ENCODE data around the gene TAF15. TPM values are rescaled to one million over a fixed set of nuclear protein-coding genes. Genes with fewer than 3 reads are reported as not detected.

Gene TAF15
- total RNA-seq, 2 experiments from 2014 or later = 114 to 119 TPM

- intact Hi-C loops (cut with DNase I, micrococcal nuclease) = loop anchor here in 1 of 2 experiments (10.0 kb wide), 1 partner anchor 379 kb away; no protein-coding TSS in a partner anchor
- TF ChIP-seq, protein P1, sequence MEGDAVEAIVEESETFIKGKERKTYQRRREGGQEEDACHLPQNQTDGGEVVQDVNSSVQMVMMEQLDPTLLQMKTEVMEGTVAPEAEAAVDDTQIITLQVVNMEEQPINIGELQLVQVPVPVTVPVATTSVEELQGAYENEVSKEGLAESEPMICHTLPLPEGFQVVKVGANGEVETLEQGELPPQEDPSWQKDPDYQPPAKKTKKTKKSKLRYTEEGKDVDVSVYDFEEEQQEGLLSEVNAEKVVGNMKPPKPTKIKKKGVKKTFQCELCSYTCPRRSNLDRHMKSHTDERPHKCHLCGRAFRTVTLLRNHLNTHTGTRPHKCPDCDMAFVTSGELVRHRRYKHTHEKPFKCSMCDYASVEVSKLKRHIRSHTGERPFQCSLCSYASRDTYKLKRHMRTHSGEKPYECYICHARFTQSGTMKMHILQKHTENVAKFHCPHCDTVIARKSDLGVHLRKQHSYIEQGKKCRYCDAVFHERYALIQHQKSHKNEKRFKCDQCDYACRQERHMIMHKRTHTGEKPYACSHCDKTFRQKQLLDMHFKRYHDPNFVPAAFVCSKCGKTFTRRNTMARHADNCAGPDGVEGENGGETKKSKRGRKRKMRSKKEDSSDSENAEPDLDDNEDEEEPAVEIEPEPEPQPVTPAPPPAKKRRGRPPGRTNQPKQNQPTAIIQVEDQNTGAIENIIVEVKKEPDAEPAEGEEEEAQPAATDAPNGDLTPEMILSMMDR (IDR thresholded peaks at IDR 0.05) = no peak
These were observed 43.4 kb upstream of the TAF15 start for GRCh38 chr17:35765756-35766488.

GRCh38 chr17:35766489-35766877 lies 42.8 kb upstream of the TAF15 start:
- no peak overlapping the region for H3K4me3 ChIP-seq (ENCODE audit: low read length)
- Mint-ChIP-seq H3K36me3 (ENCODE audit: low read depth) (no peaks in the 10 kb centered on the region), H3K4me1 (ENCODE audit: low read depth) (peaks cover 7% of the 10 kb centered on the region), H3K27me3 (no peaks in the 10 kb centered on the region), H3K9me3 (no peaks in the 10 kb centered on the region), H3K4me3 (no peak overlapping the region), H3K27ac (no peak overlapping the region)
- no peaks in the 10 kb centered on the region for H3K27me3 ChIP-seq (ENCODE audit: control insufficient read depth in 1 of 2, insufficient read depth in 2 of 2, low read length in 2 of 2)
- intact Hi-C loops (cut with DNase I, micrococcal nuclease) = loop anchor here in 1 of 2 experiments (10.0 kb wide), 1 partner anchor 378 kb away; no protein-coding TSS in a partner anchor
- H3K36me3 ChIP-seq (ENCODE audit: insufficient read depth, low read length) = no peaks in the 10 kb centered on the region
- no peak overlapping the region for H3K27ac ChIP-seq (ENCODE audit: low read depth in 1 of 2, low read length in 2 of 2)
- TF ChIP-seq, protein P1 (IDR thresholded peaks at IDR 0.05) = no peak
- DNase-seq = no peak
- H3K4me1 ChIP-seq (ENCODE audit: insufficient read depth, low read length) = peaks cover 12% of the 10 kb centered on the region
- no peaks in the 10 kb centered on the region for H3K9me3 ChIP-seq (ENCODE audit: control insufficient read depth in 1 of 2, insufficient read depth in 1 of 2, low read length in 2 of 2)
- POLR2A ChIA-PET = interaction anchor here (0.9 to 1.3 kb wide), 2 partner anchors 35 to 42 kb away, joined by 3 to 10 read pairs; partner anchors contain the start of genes RASL10B and TAF15
- CTCF ChIA-PET = interaction anchor here (1.0 to 5.5 kb wide), 2 partner anchors 38 to 44 kb away, joined by 5 to 156 read pairs; partner anchors contain the start of gene TAF15
- ATAC-seq (ENCODE audit: poor library complexity) = no peak

More at GRCh38 chr17:35765756-35766488, 43.4 kb upstream of the TAF15 start:
- H3K4me1 Mint-ChIP-seq (ENCODE audit: low read depth) = peaks cover 7% of the 10 kb centered on the region
- H3K4me3 Mint-ChIP-seq = peak overlapping the region; percentile 39
- DNase-seq (no peak), ATAC-seq (ENCODE audit: poor library complexity) (no peak)
- H3K9me3 Mint-ChIP-seq = no peaks in the 10 kb centered on the region
- Histone ChIP-seq H3K36me3 (ENCODE audit: insufficient read depth, low read length) (no peaks in the 10 kb centered on the region), H3K4me1 (ENCODE audit: insufficient read depth, low read length) (peaks cover 12% of the 10 kb centered on the region), H3K4me3 (ENCODE audit: low read length) (no peak overlapping the region), H3K9me3 (ENCODE audit: control insufficient read depth in 1 of 2, insufficient read depth in 1 of 2, low read length in 2 of 2) (no peaks in the 10 kb centered on the region), H3K27ac (ENCODE audit: low read depth in 1 of 2, low read length in 2 of 2) (no peak overlapping the region), H3K27me3 (ENCODE audit: control insufficient read depth in 1 of 2, insufficient read depth in 2 of 2, low read length in 2 of 2) (no peaks in the 10 kb centered on the region)
- no peaks in the 10 kb centered on the region for H3K27me3 Mint-ChIP-seq
- ChIA-PET CTCF (interaction anchor here (0.8 to 5.5 kb wide), 2 partner anchors 19 to 45 kb away, joined by 3 to 156 read pairs; partner anchors contain the start of gene TAF15), POLR2A (interaction anchor here (0.6 to 3.2 kb wide), 4 partner anchors 36 to 525 kb away, joined by 3 to 142 read pairs (median 6); partner anchors contain the start of gene TAF15)
- no peak overlapping the region for H3K27ac Mint-ChIP-seq
- no peaks in the 10 kb centered on the region for H3K36me3 Mint-ChIP-seq (ENCODE audit: low read depth)

DNA sequence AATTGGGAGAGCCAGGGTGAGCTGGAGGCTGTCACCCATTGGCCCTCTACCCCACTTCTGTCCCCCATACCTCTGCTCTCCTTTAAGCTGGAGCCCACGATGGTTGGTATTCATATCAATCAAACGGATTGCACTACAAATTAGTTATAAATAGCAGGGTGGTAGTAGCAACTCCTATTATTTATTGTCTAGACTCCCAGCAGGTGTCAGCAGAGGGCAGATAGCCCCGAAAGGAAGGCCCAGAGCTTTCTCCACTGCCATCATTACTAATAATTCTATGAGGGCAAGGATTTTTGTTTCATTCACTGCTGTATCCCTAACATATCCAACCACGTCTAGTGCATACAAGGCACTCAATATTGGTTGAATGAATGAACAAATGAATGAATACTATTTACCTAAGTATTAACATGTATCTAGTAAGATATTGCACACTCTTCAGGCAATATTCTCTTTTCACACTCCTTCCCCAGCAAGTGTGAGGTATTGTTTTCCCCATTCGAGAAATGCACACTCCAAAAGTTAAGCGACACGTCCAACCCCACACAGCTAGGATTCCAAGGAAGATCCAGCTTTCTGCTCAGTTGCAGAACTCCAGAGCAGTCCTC lies 42.3 kb upstream of the TAF15 start:
- ChIA-PET POLR2A (interaction anchor here (0.9 to 1.3 kb wide), 3 partner anchors 28 to 42 kb away, joined by 3 to 10 read pairs (median 3); partner anchors contain the start of genes MMP28, RASL10B and TAF15), CTCF (interaction anchor here (0.7 to 5.5 kb wide), 3 partner anchors 27 to 44 kb away, joined by 3 to 156 read pairs (median 5); partner anchors contain the start of gene TAF15)
- no peaks in the 10 kb centered on the region for H3K9me3 Mint-ChIP-seq
- TF ChIP-seq, protein P1 (IDR thresholded peaks at IDR 0.05) = peak; percentile 49
- H3K27ac Mint-ChIP-seq = no peak overlapping the region
- H3K4me1 Mint-ChIP-seq (ENCODE audit: low read depth) = peaks cover 7% of the 10 kb centered on the region
- H3K36me3 Mint-ChIP-seq (ENCODE audit: low read depth) = no peaks in the 10 kb centered on the region
- ATAC-seq (ENCODE audit: poor library complexity) = no peak
- H3K36me3 ChIP-seq (ENCODE audit: insufficient read depth, low read length) = no peaks in the 10 kb centered on the region
- peak in 8 of 14 experiments; percentile 7 to 60 (median 32) for DNase-seq
- no peaks in the 10 kb centered on the region for H3K9me3 ChIP-seq (ENCODE audit: control insufficient read depth in 1 of 2, insufficient read depth in 1 of 2, low read length in 2 of 2)
- no peaks in the 10 kb centered on the region for H3K27me3 Mint-ChIP-seq
- intact Hi-C loops (cut with DNase I, micrococcal nuclease) = loop anchor here in 1 of 2 experiments (10.0 kb wide), 1 partner anchor 378 kb away; no protein-coding TSS in a partner anchor
- H3K4me1 ChIP-seq (ENCODE audit: insufficient read depth, low read length) = peaks cover 12% of the 10 kb centered on the region
- H3K27ac ChIP-seq (ENCODE audit: low read depth in 1 of 2, low read length in 2 of 2) = no peak overlapping the region
- no peaks in the 10 kb centered on the region for H3K27me3 ChIP-seq (ENCODE audit: control insufficient read depth in 1 of 2, insufficient read depth in 2 of 2, low read length in 2 of 2)
- peak overlapping the region; percentile 38 for H3K4me3 Mint-ChIP-seq
- H3K4me3 ChIP-seq (ENCODE audit: low read length) = no peak overlapping the region
